A673 (cell line): ENCODE results near the gene CXCR3.

Source experiments
- EZH2 ChIP-seq: fragments of 200-600 bp; sonication (generic); IDR thresholded peaks from 2 replicates; pipeline ENCODE4 v1.6.1; 2017; ENCODE audit warnings: borderline replicate concordance, low read depth, mild to moderate bottlenecking, mixed read lengths, antibody characterized with exemption, low read length; ENCODE audit not compliant: poor library complexity, severe bottlenecking
- TF ChIP-seq, protein P1 (sequence below): fragments of 300-800, 200-600 bp; sonication (generic); conservative IDR thresholded peaks from 2 replicates; pipeline ENCODE4 v1.5.1; 2017; ENCODE audit warnings: low read depth, mild to moderate bottlenecking, antibody characterized with exemption, low read length, moderate library complexity, mixed read lengths

GRCh38 chrX:71619193-71619592 lies 882 bp upstream of the CXCR3 start:
- TF ChIP-seq, protein P1, sequence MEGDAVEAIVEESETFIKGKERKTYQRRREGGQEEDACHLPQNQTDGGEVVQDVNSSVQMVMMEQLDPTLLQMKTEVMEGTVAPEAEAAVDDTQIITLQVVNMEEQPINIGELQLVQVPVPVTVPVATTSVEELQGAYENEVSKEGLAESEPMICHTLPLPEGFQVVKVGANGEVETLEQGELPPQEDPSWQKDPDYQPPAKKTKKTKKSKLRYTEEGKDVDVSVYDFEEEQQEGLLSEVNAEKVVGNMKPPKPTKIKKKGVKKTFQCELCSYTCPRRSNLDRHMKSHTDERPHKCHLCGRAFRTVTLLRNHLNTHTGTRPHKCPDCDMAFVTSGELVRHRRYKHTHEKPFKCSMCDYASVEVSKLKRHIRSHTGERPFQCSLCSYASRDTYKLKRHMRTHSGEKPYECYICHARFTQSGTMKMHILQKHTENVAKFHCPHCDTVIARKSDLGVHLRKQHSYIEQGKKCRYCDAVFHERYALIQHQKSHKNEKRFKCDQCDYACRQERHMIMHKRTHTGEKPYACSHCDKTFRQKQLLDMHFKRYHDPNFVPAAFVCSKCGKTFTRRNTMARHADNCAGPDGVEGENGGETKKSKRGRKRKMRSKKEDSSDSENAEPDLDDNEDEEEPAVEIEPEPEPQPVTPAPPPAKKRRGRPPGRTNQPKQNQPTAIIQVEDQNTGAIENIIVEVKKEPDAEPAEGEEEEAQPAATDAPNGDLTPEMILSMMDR: no peak
- no peak for TF ChIP-seq EZH2
